ENCODE results near the gene APOL2. TPM values are rescaled to one million over a fixed set of nuclear protein-coding genes. Genes with fewer than 3 reads are reported as not detected.
"Not testable (repeated sequence)": the region's sequence is repeated elsewhere in the genome, so short reads cannot be mapped to it uniquely, and the experiment has no call there.

APOL2 gene, protein sequence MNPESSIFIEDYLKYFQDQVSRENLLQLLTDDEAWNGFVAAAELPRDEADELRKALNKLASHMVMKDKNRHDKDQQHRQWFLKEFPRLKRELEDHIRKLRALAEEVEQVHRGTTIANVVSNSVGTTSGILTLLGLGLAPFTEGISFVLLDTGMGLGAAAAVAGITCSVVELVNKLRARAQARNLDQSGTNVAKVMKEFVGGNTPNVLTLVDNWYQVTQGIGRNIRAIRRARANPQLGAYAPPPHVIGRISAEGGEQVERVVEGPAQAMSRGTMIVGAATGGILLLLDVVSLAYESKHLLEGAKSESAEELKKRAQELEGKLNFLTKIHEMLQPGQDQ
- polyA plus RNA-seq (ENCODE audit: insufficient read length in 3 of 3), result 10 to 100 TPM; 26.9 to 28.5 (median 28.0) TPM

DNA sequence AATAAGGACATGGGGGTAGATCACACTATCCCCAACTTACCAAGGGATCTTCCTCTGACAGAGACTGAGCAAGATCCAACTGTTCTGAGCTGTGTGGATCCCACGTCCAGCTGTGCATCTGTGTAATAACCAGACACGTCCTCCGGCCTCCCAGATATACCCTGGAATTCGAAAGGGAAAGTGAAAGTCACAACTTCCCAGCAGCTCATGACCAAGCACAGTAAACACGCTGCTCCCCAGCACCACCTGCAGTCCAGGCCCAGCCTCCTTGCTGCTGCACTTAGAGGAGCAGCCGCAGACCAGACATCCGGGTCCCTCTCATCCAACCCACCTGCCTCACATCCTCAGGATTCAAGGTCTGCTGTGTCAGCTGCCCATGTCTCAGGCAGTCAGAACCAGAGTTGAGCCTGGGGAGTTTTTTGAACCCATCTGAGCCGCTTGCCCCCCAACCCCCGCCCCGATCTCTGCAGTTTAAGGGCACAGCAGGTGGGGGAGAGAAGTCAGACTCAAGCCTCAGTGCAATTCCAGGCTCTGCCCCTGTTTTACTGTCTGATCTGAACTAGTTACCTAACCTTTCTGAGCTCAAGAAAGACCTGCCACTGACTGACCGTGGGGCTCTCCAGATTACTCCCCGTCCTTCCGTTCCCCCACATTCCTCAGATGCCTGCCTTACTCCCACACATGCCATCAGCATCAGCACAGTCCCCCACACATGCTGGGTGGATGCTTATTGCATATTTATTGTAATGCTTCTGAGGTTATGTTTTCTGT is at the start of gene APOL2:
Gene APOL2, minus strand, starts transcription at position 127 of the 771 bp plus-strand sequence. CDS start 6,365 bp downstream, outside the sequence.
- DNase-seq (ENCODE audit: low read depth in 3 of 3, low spot score in 2 of 3), result peak; percentile 82 to 86 (median 83)

DNA sequence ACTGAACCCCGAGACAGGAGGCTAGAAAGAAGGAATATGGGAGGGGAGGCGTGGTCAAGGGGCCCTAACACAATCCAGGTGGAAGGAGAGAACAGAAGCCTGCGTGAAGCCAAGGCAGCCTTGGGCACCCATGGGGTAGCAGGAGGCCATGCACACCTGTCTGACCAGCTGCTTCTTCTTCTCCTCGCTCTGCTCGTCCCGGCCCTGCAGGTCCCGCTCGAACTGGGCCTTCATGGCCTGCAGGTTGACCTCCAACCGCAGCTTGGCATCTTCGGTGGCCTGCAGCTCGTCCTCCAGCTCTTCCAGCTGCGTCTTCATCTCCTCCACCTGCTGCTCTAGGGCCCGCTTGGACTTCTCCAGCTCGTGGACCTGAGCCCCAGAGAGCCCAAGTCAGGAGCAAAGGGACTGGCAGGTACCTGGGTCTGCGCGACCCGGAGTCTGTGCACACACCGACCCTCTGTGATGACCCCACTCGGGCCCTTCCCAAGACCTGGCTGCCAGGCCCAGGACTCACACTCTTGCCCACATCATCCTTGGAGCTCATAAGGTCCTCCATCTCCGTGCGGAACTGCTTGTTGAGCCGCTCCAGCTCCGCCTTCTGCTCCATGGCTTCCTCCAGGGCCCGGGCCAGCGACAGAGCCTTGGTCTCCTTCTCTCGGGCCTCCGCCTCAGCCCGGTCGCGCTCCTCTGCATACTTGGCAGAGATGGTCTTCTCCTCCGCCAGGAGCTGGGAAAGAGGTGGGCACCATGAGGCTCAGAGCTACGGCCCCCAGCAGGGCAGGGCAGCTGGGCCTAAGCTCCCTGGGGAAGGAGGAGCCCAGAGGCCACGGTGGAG is 49.5 kb upstream of the APOL2 start:
- DNase-seq (ENCODE audit: low read depth in 3 of 3, low spot score in 2 of 3), result no peak

DNA sequence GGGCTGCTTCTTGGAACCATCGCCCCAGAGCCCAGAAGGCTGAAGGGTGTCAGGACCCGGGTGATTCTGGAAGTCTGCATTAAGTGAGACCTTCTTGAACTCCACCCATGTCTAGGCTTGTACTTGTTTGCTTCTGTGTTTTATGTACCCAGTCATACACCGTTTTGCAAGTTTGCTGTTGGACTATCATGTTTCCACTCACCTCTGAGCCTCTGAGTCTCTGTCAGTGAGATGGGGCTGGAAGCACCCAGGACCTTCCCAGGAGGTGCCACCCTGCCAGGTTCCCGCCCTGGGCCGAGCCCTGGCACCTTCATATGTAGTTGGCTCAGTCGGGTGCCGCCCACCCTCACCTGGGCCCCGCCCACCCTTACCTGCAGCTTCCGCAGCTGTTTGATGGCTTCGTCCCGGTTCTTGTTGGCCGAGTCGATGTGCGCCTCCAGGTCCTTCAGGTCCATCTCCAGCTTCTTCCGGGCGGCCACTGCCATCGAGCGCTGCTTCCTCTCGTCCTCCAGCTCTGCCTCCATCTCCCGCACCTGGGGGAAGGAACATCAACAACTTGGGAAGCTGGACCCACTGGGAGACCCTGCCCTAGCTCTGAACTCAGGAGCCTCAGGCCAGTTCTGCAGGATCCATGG is 48.7 kb upstream of the APOL2 start:
- no peak for DNase-seq (ENCODE audit: low read depth in 3 of 3, low spot score in 2 of 3)

DNA sequence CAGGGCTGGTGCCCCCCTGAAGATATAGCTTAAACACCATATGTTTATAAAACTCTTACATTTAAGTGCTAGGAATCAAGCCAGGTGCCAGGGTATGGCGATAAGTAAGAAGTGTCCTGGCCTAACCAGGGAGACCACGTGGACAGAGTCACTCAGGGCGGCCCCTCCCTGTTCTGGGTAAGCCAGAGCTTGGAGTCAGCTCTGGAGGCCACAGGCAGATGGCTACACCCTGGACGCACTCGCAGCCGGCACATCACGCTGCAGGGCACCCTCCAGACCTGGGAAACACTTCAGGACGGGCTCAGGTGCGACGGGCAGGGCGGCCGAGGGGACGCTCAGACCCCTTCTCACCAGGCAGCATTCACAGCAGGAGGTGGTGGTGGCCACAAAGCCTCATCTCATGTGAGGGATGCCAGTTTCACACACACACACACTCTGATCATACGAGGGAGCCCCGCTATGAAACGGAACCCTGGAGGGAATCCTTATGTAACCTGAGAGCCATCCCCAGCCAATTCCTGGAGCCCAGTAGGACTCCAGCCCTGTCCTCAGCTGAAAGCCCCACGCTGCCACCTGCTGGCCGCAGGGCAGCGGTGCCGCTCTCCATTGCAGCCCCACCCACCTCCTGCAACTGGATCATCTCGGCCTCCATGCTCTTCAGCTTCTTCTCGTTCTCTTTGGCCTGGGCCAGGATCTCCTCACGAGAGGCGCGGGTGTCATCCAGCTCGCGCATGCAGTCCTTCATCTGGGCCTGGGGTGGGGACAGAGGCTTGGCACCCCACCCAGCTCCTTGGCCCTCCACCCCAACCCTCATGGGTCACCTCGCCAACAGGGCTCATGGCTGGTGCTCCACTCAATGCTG is 47.0 kb upstream of the APOL2 start:
- DNase-seq (ENCODE audit: low read depth in 3 of 3, low spot score in 2 of 3), result peak in 1 of 3 donors; percentile 50

DNA sequence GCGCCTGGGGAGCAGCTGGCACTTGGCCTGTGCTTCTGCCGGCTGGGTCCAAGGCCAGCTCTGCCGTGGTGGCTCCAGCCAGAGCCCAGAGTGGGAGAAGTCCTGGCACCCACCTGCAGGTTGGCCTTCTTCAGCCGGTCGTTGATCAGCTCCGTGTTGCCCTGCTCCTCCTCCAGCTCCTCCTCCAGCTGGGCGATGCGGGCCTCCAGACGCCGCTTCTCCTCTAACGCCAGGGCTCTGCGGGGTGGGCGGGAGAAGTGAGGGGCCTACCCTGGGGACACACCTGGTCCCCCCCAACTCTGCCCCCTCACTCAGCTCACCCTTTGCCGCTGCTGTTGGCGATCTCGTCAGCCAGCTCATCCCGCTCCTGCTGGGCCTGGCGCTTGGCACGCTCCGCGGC is 46.2 kb upstream of the APOL2 start:
- DNase-seq (ENCODE audit: low read depth in 3 of 3, low spot score in 2 of 3), result no peak

DNA sequence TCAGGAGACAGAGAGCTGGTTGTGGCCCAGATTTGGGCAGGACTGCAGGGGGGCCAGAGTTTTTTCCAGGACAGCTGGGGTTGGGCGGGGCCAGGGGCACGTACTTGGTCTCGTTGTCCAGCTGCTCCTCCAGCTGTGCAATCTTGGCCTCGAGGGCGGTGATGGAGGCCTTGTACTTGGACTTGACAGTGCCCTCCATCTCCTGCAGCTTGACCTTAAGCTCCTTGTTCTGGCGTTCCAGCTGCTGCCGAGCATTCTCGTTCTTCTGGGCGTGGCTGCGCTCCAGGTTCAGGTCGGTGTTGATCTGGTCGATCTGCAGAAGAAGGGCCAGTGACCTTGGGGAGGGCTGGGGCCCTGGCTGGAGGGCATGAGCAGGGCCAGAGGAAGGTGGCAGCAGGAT is 45.7 kb upstream of the APOL2 start:
- no peak for DNase-seq (ENCODE audit: low read depth in 3 of 3, low spot score in 2 of 3)

DNA sequence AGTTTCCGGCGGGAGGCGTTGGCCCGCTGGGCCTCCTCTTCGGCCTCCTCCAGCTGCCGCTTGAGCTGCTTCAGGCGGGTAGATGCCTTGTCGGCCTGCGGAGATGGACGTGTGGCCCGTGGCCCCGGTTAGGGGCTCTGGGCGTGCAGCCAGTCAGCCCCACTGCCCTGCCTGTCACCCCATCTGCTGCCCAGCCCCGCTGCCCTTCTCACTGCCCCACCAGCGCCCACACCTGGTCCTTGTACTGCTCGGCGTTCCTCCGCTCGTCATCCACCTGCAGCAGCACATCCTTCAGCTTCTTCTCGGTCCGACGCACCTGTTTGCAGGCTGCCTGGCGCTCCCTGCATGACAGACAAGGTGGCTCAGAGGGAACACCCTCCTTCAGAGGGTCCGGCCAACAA is 44.8 kb upstream of the APOL2 start:
- DNase-seq (ENCODE audit: low read depth in 3 of 3, low spot score in 2 of 3), result no peak

DNA sequence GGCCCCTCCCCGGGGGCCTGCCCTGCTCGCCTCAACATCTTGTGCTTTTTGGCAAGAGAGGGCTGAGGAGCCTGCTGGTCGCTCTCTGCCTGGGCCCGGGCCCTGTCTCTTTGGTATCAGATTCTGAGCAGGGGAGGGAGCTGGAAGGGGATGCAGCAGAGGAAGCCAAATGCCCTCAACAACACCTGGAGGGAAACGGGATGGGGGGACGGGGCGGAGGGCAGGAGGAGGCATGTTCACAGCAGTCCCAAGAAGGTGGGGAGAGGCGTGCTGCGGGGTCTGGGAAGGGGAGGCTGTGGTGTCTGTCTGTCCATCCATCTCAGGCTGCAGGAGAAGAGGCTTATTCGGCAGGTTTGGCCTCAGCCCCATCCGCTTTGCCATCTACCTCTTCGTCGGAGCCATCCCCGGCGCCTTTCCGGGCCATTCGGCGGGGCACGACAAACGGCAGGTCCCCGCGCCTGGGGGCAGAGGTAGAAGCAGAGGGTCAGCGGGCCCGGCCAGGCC is 43.1 kb upstream of the APOL2 start:
- DNase-seq (ENCODE audit: low read depth in 3 of 3, low spot score in 2 of 3), result no peak

DNA sequence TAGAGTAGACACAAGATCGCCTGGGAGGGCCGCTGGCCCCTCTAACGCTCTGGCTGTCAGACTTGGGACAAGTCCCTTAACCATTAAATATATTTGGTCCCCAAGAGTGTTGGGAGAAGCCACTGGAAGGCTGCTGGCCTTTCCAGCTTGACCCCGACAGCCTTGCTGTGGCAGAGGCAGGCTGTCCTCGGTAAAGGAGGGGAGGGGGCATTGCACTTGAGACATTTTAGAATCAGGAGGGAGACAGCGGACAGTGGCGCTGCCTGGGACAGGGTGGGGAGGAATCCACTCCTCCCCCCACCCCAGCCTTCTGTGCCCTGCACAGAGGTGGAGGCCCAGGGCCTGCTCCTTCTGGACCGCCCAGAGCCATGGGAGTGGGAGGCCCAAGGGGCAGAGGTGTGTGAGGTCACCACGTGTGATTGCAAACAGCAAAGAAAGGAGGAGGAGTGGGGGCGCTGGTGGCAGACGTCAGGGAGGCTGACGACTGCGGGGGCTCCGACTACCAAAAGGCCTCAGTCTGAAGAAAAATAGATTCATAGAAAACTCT is 42.5 kb upstream of the APOL2 start:
- DNase-seq (ENCODE audit: low read depth in 3 of 3, low spot score in 2 of 3), result no peak

DNA sequence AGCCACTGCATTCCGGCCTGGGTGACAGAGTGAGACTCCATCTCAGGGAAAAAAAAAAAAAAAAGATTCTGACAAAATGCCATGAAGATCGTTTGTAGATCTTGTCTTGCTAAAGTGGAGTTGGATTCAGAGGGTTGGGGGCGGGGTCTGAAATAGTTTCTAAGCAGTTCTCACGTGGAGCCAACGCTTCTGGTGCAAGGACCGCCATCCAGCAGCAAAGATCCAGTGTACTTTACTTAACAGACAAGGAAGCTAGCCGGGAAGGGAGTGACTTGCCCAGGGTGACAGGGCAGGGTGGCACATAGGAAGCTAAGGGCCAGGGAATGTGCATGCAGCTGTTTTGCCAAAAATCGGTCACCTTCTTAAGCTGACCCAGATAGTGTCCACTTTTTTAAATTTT is 41.1 kb upstream of the APOL2 start:
- DNase-seq (ENCODE audit: low read depth in 3 of 3, low spot score in 2 of 3), result no peak

DNA sequence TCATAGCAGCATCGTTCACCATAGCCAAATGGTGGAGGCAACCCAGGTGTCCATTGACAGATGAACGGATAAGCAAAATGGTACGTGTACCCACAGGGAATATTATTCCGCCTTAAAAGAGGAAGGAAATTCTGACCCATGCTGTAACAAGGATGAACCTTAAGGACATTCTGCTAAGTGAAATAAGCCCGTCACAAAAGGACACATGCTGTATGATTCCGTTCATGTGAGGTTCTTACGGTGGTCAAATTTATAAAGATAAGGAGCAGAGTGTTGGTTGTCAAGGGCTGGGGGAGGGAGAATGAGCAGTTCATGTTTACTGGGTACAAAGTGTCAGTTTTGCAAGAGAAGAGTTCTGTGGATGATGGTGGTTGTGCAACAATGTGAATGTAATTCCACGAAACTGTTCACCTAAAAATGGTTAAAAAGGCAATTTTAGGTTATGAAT is 39.9 kb upstream of the APOL2 start:
- DNase-seq (ENCODE audit: low read depth in 3 of 3, low spot score in 2 of 3), result no peak

DNA sequence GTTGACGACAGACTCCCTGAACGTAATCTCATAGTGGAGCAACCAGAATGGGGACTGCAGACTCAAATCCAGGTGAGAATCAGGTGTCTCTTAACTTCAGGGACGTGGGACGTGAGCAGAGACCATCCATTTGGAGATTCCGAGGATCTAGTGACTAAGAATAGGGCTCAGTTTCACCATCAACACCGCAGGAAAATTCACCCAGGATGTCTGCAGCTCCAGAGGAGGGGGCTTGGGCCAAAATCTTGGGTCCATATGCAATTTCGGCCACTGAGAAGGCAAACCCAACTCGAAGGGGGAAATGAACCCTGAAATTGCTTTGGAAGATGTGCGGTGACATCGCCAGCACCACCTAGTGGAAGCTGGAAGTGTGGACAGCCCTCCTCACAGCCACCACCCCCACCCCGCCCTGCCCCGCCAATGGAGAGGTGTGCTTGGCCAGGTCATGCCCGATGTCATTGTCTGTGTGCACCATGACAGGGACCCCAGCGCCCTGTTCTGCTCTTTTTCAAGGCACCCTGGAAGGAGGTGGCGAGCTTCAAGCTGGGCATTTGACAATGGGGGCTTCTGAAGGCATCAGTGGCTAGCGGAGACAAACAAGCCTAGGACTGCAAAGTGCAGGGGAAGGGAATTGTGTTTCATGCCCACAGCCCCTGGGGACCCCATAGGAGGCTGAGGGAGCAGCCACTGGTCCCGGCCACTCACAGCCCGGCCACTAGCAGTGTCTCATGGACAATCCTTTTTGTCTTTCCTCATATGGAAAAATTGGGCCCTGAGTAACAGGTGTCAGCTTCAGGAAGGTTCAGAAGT is 38.4 kb upstream of the APOL2 start:
- DNase-seq (ENCODE audit: low read depth in 3 of 3, low spot score in 2 of 3), result no peak

DNA sequence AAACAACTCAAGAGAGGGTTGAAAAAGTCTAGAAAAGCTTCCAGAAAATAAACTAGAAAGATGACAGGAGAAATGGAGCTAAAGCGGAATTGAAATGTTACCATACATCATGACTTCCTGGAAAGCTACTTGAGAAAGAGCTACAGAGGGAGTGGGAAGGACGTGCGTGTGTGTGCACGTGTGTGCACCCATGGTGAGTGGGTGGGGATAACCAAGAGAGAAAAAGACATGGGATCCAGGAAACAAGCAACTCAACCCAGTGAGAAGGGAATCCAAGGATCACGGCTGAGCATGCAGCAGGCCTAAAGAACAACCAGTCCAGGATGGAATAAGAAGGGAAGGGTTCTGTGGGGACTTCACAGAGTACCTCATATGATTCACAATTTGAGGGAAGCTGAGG is 35.2 kb upstream of the APOL2 start:
- DNase-seq (ENCODE audit: low read depth in 3 of 3, low spot score in 2 of 3), result no peak

DNA sequence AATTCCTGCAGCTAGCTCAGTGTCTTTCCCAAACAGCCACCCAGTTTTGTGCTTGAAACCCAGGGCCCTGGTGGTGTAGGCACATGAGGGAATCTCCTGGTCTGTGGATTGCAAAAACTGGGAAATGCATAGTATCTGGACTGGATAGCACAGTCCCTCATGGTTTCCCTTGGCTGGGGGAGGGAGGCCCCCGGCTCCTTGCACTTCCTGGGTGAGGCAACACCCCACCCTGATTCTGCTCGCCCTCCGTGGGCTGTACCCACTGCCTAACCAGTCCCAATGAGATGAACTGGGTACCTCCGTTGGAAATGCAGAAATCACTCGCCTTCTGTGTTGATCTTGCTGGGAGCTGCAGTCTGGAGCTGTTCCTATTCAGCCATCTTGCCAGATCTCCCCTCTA is 32.6 kb upstream of the APOL2 start:
- not testable (repeated sequence) for DNase-seq (ENCODE audit: low read depth in 3 of 3, low spot score in 2 of 3)

DNA sequence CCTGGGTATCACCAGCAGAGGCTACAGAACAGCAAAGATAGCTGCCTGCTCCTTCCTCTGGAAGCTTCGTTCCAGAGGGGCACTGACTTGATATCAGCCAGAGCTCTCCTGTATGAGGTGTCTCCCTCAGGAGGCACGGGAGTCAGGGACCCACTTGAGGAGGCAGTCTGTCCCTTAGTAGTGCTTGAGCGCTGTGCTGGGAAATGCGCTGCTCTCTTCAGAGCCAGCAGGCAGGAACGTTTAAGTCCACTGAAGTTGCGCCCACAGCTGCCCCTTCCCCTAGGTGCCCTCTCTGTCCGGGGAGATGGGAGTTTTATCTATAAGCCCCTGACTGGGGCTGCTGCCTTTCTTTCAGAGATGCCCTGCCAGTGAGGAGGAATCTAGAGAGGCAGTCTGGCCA is 31.9 kb upstream of the APOL2 start:
- DNase-seq (ENCODE audit: low read depth in 3 of 3, low spot score in 2 of 3), result not testable (repeated sequence)

DNA sequence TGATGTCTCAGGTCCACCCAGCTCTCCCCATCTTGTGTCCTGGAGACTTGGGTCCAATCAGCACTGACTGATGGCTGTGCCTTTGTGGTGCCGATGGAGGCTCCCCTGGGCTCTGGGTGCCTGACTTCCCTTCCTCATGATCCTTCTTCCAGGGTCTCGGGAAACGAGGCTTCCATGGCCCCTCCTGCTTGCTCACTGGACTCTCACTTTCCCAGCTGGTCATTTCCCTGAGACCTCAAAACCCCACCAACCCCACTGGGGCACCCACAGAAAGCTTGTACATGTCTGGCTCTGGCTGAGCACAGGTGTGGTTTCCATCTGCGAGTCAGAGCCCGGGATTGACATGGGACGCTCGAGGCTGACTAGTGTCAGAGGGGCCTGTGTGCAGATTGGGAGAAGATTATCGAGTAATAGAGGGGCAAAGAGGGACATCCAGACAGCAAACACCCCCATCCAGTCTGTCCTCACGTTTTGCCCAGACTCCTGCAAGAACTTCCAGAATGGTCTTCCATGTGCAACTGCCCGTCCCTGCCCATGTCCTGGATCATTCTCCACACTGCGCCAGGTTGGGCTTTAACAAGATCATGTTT is 28.7 kb upstream of the APOL2 start:
- no peak for DNase-seq (ENCODE audit: low read depth in 3 of 3, low spot score in 2 of 3)

DNA sequence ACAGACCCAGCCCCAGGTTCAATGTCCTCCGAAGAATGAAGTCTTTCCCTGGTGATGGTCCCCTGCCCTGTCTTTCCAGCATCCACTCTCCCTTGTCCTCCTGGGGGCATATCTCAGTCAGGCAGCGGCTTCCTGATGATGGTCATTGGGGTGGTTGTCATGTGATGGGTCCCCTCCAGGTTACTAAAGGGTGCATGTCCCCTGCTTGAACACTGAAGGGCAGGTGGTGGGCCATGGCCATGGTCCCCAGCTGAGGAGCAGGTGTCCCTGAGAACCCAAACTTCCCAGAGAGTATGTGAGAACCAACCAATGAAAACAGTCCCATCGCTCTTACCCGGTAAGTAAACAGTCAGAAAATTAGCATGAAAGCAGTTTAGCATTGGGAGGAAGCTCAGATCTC is 27.7 kb upstream of the APOL2 start:
- DNase-seq (ENCODE audit: low read depth in 3 of 3, low spot score in 2 of 3), result no peak

Data from right renal cortex interstitium (tissue), 3 donors.